Thyroid gland (tissue), 4 donors: Measurements from ENCODE around the gene RFTN2. TPM values are rescaled to one million over a fixed set of nuclear protein-coding genes. Genes with fewer than 3 reads are reported as not detected.
A peak's percentile ranks its signal among the peaks of the same experiment; 100 is the strongest.
"Not testable (repeated sequence)": the region's sequence is repeated elsewhere in the genome, so short reads cannot be mapped to it uniquely, and the experiment has no call there.

Experiments
- DNase-seq, 2 donors: peaks; one replicate each; pipeline ENCODE4 v3.0.0-alpha.2; 2019
- H3K27ac ChIP-seq, 3 donors: fragments of 200-600 bp; sonication (generic); 1 replicate in 2 of 3; 2 replicates in 1 of 3; pipeline ENCODE4 v1.5.1; 2016 to 2019; ENCODE audit warnings: mild to moderate bottlenecking in 1 of 3, moderate library complexity in 1 of 3
- H3K27me3 ChIP-seq: fragments of 200-600 bp; sonication (generic); one replicate; pipeline ENCODE4 v1.5.1; 2019
- H3K36me3 ChIP-seq, 2 donors: fragments of 200-600 bp; sonication (generic); one replicate each; pipeline ENCODE4 v1.5.1; 2016 to 2019
- H3K4me1 ChIP-seq, 2 donors: fragments of 200-600 bp; sonication (generic); one replicate each; pipeline ENCODE4 v1.5.1; 2017 to 2019
- H3K4me3 ChIP-seq, 3 donors: fragments of 200-600 bp; sonication (generic); replicated peaks in 1 of 3; 1 replicate in 2 of 3; 2 replicates in 1 of 3; pipeline ENCODE4 v1.5.1; 2016; ENCODE audit warnings: mild to moderate bottlenecking in 1 of 3
- H3K9me3 ChIP-seq: fragments of 200-600 bp; sonication (generic); one replicate; pipeline ENCODE4 v1.5.1; 2017
- CTCF ChIP-seq, 6 experiments: fragments of 200-600 bp in 3 of 6; fragments of 450-650 bp in 3 of 6; sonication (generic) in 3 of 6; IDR thresholded peaks; one replicate each; pipeline ENCODE4 v1.5.1; 2016 to 2019; ENCODE audit warnings: antibody characterized with exemption in 6 of 6, mild to moderate bottlenecking in 2 of 6, inconsistent platforms in 1 of 6, moderate library complexity in 1 of 6
- POLR2A ChIP-seq, 2 donors: fragments of 450-650 bp; IDR thresholded peaks; one replicate each; pipeline ENCODE4 v1.6.1; 2017; ENCODE audit warnings: antibody characterized with exemption in 2 of 2, mild to moderate bottlenecking in 2 of 2, moderate library complexity in 1 of 2
- WGBS, 2 donors: methylation state at CpG; one replicate each; pipeline ENCODE4 v1.1.5; 2017; 5-methylcytosine and 5-hydroxymethylcytosine counted together
- intact Hi-C: fragments of 100-400 bp; cut with DNase I; formaldehyde crosslinking; loops from one replicate; pipeline ENCODE4 v1.15.1; 2023
- total RNA-seq, 4 donors: library from RNA; depleted of rRNA; stranded (reverse); fragments of >200 nt; gene quantifications; one replicate each; pipeline ENCODE4 v1.2.3, GENCODE V29; 2016

The RFTN2 gene
- total RNA-seq, 4 donors from 2014 or later = 5.3 to 12.9 (median 9.4) TPM

GRCh38 chr2:197705121-197705911 is 29.9 kb upstream of the RFTN2 start, which contains the start of gene MARS2:
Gene MARS2, plus strand, starts transcription at chr2:197705369. Its CDS starts 37 bp downstream, at chr2:197705406.
- H3K9me3 ChIP-seq = no peaks in the 10 kb centered on the region
- peak; percentile 93 to 94 for DNase-seq
- whole genome bisulfite sequencing, 2 donors = 0 to 1% methylated on average over 11 to 19 of the region's 86 CpGs
- intact Hi-C loops = no loop called here
- H3K27me3 ChIP-seq = no peaks in the 10 kb centered on the region
- peaks cover 21 to 24% of the 10 kb centered on the region in 2 donors for H3K4me1 ChIP-seq
- H3K27ac ChIP-seq = peak within 1 kb of the TSS; percentile 72 to 82 (median 81)
- peak within 1 kb of the TSS; percentile 49 to 89 (median 81) for H3K4me3 ChIP-seq
- peak in 1 of 2 donors; percentile 73 for TF ChIP-seq POLR2A (IDR thresholded peaks at IDR 0.05)
- no peak for TF ChIP-seq CTCF (IDR thresholded peaks at IDR 0.05)
- no peaks in the 10 kb centered on the region for H3K36me3 ChIP-seq

- no peak for DNase-seq
- Histone ChIP-seq H3K9me3 (no peaks in the 10 kb centered on the region), H3K4me1 (peaks cover 21 to 24% of the 10 kb centered on the region in 2 donors), H3K36me3 (no peaks in the 10 kb centered on the region), H3K27me3 (no peaks in the 10 kb centered on the region), H3K27ac (peak overlapping the region; percentile 72 to 82 (median 81)), H3K4me3 (peak overlapping the region in 2 of 3 donors; percentile 71 to 89)
- TF ChIP-seq POLR2A (IDR thresholded peaks at IDR 0.05) = no peak
- no peak for TF ChIP-seq CTCF (IDR thresholded peaks at IDR 0.05)
- intact Hi-C loops = no loop called here
- WGBS, 2 donors = 0 to 2% methylated on average over 5 of the region's 5 CpGs
These were observed 29.2 kb upstream of the RFTN2 start for GRCh38 chr2:197704434-197705120.

- intact Hi-C loops = no loop called here
- H3K4me1 ChIP-seq = peaks cover 0 to 3% of the 10 kb centered on the region in 2 donors
- no peak overlapping the region for H3K27ac ChIP-seq
- 72 to 74% methylated on average over 3 of the region's 3 CpGs for WGBS, 2 donors
- no peaks in the 10 kb centered on the region for H3K27me3 ChIP-seq
- no peak for DNase-seq
- no peaks in the 10 kb centered on the region for H3K9me3 ChIP-seq
- TF ChIP-seq CTCF (IDR thresholded peaks at IDR 0.05) (no peak), POLR2A (IDR thresholded peaks at IDR 0.05) (no peak)
- no peaks in the 10 kb centered on the region for H3K36me3 ChIP-seq
- no peak overlapping the region for H3K4me3 ChIP-seq
These were observed 25.6 kb upstream of the RFTN2 start for GRCh38 chr2:197700960-197701359.

- intact Hi-C loops, H3K4me1 ChIP-seq, H3K27ac ChIP-seq, H3K36me3 ChIP-seq, H3K9me3 ChIP-seq, H3K4me3 ChIP-seq, H3K27me3 ChIP-seq, DNase-seq: not testable (repeated sequence)
These were observed 24.3 kb upstream of the RFTN2 start for GRCh38 chr2:197699724-197700123.

GRCh38 chr2:197696571-197696970 is 21.2 kb upstream of the RFTN2 start:
- H3K27me3 ChIP-seq, H3K36me3 ChIP-seq, intact Hi-C loops, H3K27ac ChIP-seq, H3K4me3 ChIP-seq, DNase-seq, H3K9me3 ChIP-seq, H3K4me1 ChIP-seq: not testable (repeated sequence)
- WGBS, 2 donors = 100% methylated on average over 8 of the region's 29 CpGs; no CpG with 5 or more reads in 1 of the 2 donors

- H3K4me3 ChIP-seq, DNase-seq, H3K27me3 ChIP-seq, H3K9me3 ChIP-seq, intact Hi-C loops, H3K27ac ChIP-seq, H3K4me1 ChIP-seq, H3K36me3 ChIP-seq: not testable (repeated sequence)
- 89 to 100% methylated on average over 1 to 4 of the region's 30 CpGs for WGBS, 2 donors
These were observed 20.6 kb upstream of the RFTN2 start for GRCh38 chr2:197695971-197696370.

- H3K27me3 ChIP-seq, H3K27ac ChIP-seq, H3K4me3 ChIP-seq, H3K36me3 ChIP-seq, H3K9me3 ChIP-seq, H3K4me1 ChIP-seq, DNase-seq, intact Hi-C loops: not testable (repeated sequence)
- 95 to 96% methylated on average over 4 of the region's 6 CpGs for WGBS, 2 donors
These were observed 19.8 kb upstream of the RFTN2 start for GRCh38 chr2:197695206-197695605.
